ENCODE results near the gene DNASE1L3.

GRCh38 chr3:58200846-58201355 is 9.9 kb downstream of the DNASE1L3 start:
- TF ChIP-seq CTCF (conservative IDR thresholded peaks at IDR 0.05) (no peak), ZFX (IDR thresholded peaks at IDR 0.05) (no peak)

Measured in C4-2B (cell line).